Measurements from ENCODE around the gene CA9. TPM values are rescaled to one million over a fixed set of nuclear protein-coding genes. Genes with fewer than 3 reads are reported as not detected.
A peak's percentile ranks its signal among the peaks of the same experiment; 100 is the strongest.

Gene CA9
- total and polyA plus RNA-seq, 9 of the 15 experiments (the other 6 are each of a cell fraction or from before 2014, with no cell fraction given): 0.15 to 10.6 (median 0.60) TPM; not detected in 4

- no peak for TF ChIP-seq ZNF277 (CRISPR knock-in tag; IDR thresholded peaks at IDR 0.05; ENCODE audit: borderline replicate concordance)
- no peak for TF ChIP-seq ZNF23 (CRISPR knock-in tag; IDR thresholded peaks at IDR 0.05)
- peak; percentile 18 for TF ChIP-seq SMAD1 (IDR thresholded peaks at IDR 0.05; ENCODE audit: low read depth, low read length, partially characterized antibody)
- peak; percentile 53; the same call in 1 of the 2 replicates for TF ChIP-seq ETS1 (conservative IDR thresholded peaks at IDR 0.05; ENCODE audit: control insufficient read depth, low read depth, low read length)
- TF ChIP-seq HEY1 (CRISPR knock-in tag; IDR thresholded peaks at IDR 0.05; ENCODE audit: borderline replicate concordance): no peak
- TF ChIP-seq REST (IDR thresholded peaks at IDR 0.05; ENCODE audit: borderline replicate concordance): peak; percentile 46; the same call in 1 of the 2 replicates
- TF ChIP-seq REST (CRISPR knock-in tag; IDR thresholded peaks at IDR 0.05; ENCODE audit: low read depth): no peak
- no peak for TF ChIP-seq SNIP1 (IDR thresholded peaks at IDR 0.05; ENCODE audit: low read depth)
- no peak for TF ChIP-seq LEF1 (IDR thresholded peaks at IDR 0.05)
- TF ChIP-seq TOE1 (IDR thresholded peaks at IDR 0.05; ENCODE audit: borderline replicate concordance): no peak
- TF ChIP-seq TOE1 (CRISPR knock-in tag; IDR thresholded peaks at IDR 0.05; ENCODE audit: borderline replicate concordance, low read depth): no peak
- peak; percentile 24 to 66 for TF ChIP-seq E2F6 (IDR thresholded peaks at IDR 0.05; ENCODE audit: borderline replicate concordance in 1 of 2, extremely low read depth in 1 of 2, insufficient read depth in 1 of 2, insufficient read length in 1 of 2, low read depth in 1 of 2, low read length in 1 of 2, poor library complexity in 1 of 2, severe bottlenecking in 1 of 2)
- TF ChIP-seq BHLHE40 (IDR thresholded peaks at IDR 0.05; ENCODE audit: low read length): 0 out of 2 replicates have a peak, but pooled peaks have one; percentile 19
Observed at GRCh38 chr9:35646533-35647265, 27.0 kb upstream of the CA9 start (continued).

Data from K562 (cell line).